ENCODE results near the gene CST7.

The CST7 gene

GRCh38 chr20:24950836-24951525, 1.9 kb downstream of the CST7 start:
- DNase-seq (ENCODE audit: low spot score), result no peak

DNA sequence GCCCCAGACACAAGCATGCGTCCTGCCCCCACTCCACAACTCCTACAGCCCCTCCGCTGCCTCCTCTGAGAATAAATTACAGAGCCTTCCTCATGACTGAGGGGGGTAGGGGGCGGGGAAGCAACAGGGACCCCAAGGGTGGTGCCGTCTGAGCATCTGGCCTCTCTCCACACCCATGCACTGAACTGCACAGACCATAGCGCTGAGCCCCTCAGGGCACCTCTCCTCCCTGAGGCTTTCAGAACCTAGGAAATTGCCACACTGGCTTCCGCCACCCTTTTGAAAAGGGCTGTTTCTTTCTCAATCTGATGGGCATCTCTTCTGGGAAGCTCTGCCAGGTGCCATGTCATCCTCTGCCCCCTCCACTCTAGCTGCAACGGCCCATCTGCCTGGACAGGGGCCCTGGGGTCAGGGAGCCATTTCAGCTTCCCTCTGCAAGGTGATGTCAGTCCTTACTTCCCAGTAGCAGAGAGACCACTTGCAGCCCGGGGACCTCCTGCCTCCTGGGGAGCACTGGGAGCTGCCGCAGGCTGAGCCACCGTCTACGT, 2.5 kb downstream of the CST7 start:
- no peak for DNase-seq (ENCODE audit: low spot score)

- DNase-seq (ENCODE audit: low spot score), result no peak
Measured at GRCh38 chr20:24952376-24953208, 3.5 kb downstream of the CST7 start.

GRCh38 chr20:24953209-24953575, 4.1 kb downstream of the CST7 start:
- DNase-seq (ENCODE audit: low spot score), result no peak

DNA sequence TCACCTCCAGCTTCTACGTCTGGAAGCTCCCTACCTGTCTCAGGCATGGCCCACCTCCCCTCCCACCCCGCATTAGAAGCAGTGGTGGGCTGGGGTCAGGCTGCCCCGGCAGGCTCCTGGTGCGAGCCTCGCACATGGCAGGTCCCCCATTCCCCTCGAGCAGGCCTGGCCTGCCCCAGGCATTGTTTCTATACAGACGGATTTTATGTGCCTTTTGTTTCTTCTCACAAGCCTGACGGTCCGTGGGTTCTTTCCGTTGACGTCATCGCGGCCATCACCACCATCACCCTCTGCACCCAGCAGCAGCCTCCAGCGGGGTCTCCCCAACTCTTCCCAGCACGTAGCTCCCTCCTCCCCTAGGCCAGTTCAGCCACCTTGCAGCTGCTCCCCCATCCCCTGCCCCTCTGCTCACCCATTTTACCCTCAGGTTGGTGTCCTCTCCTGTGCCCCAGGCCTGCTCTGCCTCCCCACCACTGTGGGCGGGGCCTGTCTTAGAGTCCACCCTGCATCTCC, 4.6 kb downstream of the CST7 start:
- DNase-seq (ENCODE audit: low spot score), result no peak

- DNase-seq (ENCODE audit: low spot score), result no peak
Measured at GRCh38 chr20:24954151-24954550, 5.1 kb downstream of the CST7 start.

DNA sequence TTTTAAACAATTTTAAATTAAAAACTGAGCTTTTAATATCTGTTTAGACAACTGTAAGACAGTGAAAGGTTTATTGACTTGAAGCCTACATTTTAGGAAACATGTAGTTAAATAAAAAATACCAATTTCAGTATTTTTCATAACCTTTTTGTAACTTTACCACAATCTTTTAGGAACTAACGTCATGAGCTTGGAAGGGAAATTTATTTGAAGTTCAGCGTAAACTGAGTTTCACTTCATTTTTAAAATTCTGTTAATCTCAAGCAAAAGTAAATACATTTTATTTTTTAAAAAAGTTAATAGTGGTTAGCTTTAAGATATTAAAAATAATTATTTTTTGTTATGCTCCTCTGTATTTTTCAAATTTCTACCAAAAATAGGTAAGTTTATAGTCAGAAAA, 5.5 kb downstream of the CST7 start:
- DNase-seq (ENCODE audit: low spot score), result no peak

DNA sequence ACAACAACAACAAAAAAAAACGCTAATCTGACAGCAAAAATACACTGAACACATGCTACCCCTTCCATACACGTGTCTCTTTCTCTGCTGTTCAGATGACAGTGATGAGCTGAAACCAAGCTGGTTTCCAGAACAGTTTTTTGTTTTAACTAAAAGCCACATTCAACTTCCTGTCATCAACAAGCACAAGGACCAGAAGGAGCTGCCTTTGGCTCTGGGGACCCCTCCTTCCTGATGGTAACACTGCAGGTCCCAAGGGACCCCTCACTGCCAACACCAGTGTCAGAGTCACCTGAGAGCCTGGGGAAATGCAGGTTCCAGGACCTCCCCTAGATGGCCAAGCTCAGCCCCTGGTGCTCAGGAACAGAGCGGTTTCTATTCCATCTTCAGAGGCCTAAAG, 6.0 kb downstream of the CST7 start:
- no peak for DNase-seq (ENCODE audit: low spot score)

GRCh38 chr20:24956001-24956841, 7.2 kb downstream of the CST7 start:
- DNase-seq (ENCODE audit: low spot score), result no peak

GRCh38 chr20:24957326-24958016, 8.4 kb downstream of the CST7 start:
- DNase-seq (ENCODE audit: low spot score), result no peak

DNA sequence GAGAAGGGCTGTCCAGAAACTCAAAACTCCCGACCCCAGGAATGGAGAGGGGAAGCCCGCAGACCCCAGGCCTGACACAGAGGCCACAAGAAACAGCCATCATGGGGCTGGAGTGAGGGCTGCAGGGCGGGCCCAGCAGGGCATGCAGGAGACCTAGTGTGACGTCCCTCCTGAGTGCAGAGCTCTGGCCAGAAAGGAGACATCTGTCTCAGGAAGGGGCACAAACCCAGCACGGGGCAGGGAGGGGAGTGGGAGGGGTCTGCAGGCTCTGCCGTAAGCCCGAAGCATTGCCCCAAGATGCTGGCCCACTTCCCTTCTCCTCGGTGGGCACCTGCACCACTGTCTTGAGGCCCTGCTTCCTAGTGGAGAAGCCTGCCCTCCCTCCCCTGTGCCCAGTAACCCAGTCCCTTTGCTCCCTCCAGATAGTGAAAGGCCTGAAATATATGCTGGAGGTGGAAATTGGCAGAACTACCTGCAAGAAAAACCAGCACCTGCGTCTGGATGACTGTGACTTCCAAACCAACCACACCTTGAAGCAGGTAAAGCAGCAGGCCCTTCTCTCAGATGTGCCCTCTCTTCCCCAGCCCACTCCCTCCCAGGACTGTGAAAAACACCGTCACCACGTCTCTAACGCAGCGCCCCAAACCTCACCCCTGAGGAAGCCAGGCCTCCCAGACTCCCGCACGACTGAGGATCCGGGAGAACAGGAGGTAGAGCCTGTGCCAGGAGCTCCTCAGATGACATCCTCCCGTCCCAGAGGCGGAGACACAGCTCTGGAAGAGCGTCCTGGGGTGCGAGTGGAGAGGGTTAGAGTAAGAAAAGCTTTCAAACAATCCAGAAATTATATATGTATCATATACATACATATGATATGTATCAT, 9.7 kb downstream of the CST7 start:
- no peak for DNase-seq (ENCODE audit: low spot score)

DNA sequence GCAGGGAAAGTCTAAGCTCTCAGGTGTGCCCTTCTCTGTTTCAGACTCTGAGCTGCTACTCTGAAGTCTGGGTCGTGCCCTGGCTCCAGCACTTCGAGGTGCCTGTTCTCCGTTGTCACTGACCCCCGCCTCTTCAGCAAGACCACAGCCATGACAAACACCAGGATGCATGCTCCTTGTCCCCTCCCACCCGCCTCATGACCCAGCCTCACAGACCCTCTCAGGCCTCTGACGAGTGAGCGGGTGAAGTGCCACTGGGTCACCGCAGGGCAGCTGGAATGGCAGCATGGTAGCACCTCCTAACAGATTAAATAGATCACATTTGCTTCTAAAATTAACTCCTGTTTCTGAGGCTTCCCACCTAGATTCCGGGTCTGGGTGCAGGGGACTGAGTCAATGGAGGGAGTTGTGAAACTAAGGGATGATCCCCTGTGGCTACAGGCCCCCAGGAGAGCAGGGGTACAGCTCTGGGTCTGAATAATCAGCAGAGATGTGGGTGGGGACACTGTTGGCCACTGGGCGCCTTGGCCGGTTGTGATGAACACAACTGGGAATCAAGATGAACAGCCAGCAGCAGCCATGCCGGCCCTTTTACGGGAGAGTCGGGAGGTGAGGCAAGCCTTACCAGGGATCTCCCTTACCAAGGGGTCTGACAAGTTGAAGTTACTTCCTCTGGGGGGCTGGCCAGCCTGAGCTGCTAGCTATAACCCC, 10.7 kb downstream of the CST7 start:
- DNase-seq (ENCODE audit: low spot score), result no peak

DNA sequence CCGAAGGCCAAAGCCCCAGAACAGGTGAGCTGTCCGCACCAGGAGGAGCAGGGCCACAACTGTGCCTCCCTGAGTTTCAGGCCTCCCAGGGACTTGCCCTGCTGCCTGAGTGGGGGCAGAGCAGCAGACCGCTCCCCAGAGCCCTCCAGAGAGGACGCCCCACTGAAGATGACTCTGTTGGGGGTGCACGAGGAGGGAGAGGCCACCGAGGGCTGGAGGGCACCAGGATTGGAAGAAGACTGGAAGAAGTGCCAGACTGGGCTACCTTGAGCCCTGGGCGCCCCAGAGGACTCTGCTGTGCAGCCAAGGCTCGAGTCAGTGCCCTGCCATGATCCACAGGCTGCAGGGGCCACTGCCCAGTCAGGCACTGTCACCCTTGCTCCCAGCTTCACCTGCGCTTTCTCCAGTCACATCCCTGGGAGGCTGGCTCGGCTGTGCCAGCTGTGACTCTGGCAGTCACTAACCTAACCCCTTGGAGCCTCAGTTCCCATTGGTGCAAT, 11.3 kb downstream of the CST7 start:
- no peak for DNase-seq (ENCODE audit: low spot score)

DNA sequence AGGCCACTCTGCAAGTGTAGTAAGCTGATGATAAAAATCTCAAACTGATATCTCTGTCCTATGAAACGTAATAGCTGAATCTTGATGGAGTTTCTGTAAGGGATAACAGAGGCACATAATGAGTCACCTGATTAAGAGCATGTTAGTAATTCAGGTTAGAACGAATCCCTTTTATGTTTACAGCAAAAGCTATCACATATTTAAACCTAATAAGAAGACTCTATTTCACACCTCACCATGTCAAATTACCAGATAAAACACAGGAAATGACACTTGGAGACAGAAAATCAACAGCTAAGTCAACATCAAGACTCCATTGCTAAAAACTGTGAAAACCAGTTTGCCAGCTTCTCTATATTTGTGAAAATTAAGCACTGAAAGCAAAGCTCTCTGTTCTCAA, 11.8 kb downstream of the CST7 start:
- no peak for DNase-seq (ENCODE audit: low spot score)

DNA sequence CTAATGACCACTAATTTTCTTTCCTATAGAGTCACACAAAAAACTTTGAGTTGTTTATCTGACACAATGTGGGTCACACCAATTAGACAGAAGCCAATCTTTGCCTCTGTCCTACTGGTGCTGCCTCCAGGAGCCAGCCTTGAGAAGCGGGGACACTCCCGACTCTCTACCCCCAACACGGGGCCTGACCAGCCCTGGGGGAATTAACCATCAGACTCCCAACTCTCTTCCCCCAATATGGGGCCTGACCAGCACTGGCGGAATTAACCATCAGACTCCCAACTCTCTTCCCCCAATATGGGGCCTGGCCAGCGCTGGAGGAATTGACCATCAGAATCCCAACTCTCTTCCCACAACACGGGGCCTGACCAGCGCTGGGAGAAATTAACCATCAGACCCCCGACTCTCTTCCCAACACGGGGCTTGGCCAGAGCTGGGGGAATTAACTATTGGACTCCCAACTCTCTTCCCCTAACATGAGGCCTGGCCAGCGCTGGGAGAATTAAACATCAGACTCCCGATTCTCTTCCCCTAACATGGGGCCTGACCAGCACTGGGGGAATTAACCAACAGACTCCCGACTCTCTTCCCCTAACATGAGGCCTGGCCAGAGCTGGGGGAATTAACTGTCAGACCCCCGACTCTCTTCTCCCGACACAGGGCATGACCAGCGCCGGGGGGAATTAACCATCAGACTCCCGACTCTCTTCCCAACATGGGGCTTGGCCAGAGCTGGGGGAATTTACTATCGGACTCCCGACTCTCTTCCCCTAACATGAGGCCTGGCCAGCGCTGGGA, 12.5 kb downstream of the CST7 start:
- no peak for DNase-seq (ENCODE audit: low spot score)

- no peak for DNase-seq (ENCODE audit: low spot score)
Measured at GRCh38 chr20:24962182-24962492, 13.1 kb downstream of the CST7 start.

- no peak for DNase-seq (ENCODE audit: low spot score)
Measured at GRCh38 chr20:24962510-24962909, 13.4 kb downstream of the CST7 start.

DNA sequence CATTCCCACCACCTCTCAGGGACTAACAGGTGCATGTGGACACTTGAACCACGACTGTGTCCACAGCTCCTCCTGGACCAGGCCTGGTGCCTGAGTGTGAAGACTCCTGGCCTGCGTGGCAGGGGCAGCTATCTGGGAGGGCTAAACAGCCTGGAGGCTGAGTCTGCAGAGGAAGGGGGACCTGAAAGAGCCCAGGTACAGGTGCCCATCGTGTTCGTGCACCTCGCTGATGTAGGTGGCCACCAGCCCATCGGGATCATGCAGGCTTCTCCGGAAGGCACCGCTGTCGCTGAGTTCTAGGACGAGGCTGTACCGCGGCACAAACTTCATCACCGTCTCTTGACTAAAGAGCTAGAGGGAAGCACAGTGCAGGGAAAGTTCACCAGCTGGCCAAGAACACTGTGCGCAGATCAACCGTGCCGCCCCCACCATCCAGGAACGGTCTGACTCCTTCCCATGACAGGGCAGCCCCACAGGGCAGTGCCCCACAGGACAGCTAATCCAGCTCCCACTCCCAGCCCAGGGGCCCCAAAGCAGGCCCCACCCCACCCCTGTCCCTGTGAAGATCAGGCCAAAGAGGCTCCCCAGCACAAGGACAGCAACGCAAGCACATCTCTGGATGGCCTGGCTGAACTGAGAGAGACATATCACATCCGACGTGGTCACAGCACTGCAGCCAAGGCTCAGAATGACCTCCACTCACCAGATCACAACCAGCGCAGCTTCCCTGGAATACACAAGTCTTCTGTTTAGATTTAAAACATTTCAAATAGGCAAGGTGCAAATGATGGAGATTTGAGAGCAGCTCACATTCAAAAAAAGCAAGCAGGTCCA, 14.8 kb downstream of the CST7 start:
- no peak for DNase-seq (ENCODE audit: low spot score)
